Measurements from ENCODE around the gene AFAP1L2.
A peak's percentile ranks its signal among the peaks of the same experiment; 100 is the strongest.

Gene AFAP1L2

GRCh38 chr10:114288424-114289095 is 115.7 kb downstream of the AFAP1L2 start:
- no peak for DNase-seq (ENCODE audit: low spot score)

DNA sequence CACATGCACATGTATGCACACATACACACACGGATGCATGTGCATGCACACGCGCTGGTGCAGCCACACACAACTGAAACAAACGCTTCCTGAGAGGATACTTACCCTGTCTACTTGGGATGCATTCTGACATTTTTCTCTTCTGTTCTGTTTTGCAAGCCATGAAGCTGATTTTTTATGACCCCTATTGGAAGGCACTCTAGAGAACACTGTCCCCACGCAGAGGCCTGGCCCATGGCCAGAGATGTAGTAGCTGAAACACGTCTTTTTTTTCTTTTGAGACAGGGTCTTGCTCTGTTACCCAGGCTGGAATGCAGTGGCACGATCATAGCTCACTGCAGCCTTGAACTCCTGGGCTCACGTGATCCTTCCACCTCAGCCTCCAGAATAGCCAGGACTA is 117.4 kb downstream of the AFAP1L2 start:
- DNase-seq (ENCODE audit: low spot score) = no peak

DNA sequence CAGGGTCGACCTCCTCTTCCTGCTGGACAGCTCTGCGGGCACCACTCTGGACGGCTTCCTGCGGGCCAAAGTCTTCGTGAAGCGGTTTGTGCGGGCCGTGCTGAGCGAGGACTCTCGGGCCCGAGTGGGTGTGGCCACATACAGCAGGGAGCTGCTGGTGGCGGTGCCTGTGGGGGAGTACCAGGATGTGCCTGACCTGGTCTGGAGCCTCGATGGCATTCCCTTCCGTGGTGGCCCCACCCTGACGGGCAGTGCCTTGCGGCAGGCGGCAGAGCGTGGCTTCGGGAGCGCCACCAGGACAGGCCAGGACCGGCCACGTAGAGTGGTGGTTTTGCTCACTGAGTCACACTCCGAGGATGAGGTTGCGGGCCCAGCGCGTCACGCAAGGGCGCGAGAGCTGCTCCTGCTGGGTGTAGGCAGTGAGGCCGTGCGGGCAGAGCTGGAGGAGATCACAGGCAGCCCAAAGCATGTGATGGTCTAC is 118.3 kb downstream of the AFAP1L2 start:
- DNase-seq (ENCODE audit: low spot score) = no peak

DNA sequence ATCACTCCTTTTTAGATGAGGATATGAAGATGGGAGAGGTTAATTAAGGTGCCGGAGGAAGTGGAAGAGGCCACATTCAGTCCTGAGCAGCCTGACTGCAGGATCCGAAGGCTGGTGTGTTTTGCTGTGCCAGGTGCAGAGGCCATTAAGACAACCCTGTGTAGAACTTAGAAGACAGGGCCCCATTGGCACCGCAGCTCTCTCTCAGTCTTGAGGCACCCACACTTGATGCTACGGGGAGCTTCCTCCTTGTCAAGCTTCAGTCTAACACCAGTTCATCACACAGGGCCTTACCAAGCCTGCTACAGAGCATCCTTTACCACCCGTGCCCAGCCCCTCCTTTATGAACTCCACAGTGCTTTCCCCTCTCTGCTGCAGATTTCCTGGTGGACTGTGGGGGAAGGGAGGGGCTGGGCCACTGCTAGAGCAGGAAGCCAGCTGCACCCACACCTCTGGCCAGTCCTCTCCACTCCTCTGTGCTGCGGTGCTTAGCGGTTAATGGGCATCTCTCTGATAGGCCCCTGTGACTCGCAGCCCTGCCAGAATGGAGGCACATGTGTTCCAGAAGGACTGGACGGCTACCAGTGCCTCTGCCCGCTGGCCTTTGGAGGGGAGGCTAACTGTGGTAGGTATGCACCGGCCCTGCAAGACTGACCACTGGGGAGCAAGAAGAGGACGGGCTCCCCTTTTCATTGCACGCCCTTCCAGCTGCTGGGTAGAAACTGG is 119.8 kb downstream of the AFAP1L2 start:
- DNase-seq (ENCODE audit: low spot score) = no peak

- no peak for DNase-seq (ENCODE audit: low spot score)
These were observed 120.6 kb downstream of the AFAP1L2 start for GRCh38 chr10:114283535-114284234.

- no peak for DNase-seq (ENCODE audit: low spot score)
These were observed 121.2 kb downstream of the AFAP1L2 start for GRCh38 chr10:114283091-114283490.

DNA sequence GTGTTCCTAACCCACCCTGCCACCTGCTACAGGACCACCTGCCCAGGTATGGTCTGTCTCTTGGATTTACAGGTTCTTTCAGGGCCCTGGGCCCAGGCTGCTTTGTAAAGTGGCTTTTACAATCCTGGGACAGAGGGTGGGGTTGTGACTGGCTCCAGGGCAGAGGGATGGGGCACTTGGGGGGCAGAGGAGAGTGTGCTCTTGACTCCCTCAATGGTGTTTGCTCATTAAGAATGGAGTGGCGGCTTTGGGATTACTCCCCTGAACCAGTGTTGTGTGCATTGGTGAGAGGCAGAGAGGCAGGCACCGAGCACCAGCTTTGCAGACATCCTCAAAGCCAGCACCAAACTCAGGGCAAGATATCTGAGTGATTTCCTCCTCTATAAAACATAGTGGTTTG is 121.8 kb downstream of the AFAP1L2 start:
- no peak for DNase-seq (ENCODE audit: low spot score)

GRCh38 chr10:114281461-114281860 is 122.8 kb downstream of the AFAP1L2 start:
- DNase-seq (ENCODE audit: low spot score) = no peak

- DNase-seq (ENCODE audit: low spot score) = no peak
These were observed 123.3 kb downstream of the AFAP1L2 start for GRCh38 chr10:114281006-114281405.

GRCh38 chr10:114279901-114280644 is 124.2 kb downstream of the AFAP1L2 start:
- DNase-seq (ENCODE audit: low spot score) = no peak

- DNase-seq (ENCODE audit: low spot score) = no peak
These were observed 125.0 kb downstream of the AFAP1L2 start for GRCh38 chr10:114279289-114279688.

GRCh38 chr10:114278884-114279191 is 125.5 kb downstream of the AFAP1L2 start:
- DNase-seq (ENCODE audit: low spot score) = no peak

DNA sequence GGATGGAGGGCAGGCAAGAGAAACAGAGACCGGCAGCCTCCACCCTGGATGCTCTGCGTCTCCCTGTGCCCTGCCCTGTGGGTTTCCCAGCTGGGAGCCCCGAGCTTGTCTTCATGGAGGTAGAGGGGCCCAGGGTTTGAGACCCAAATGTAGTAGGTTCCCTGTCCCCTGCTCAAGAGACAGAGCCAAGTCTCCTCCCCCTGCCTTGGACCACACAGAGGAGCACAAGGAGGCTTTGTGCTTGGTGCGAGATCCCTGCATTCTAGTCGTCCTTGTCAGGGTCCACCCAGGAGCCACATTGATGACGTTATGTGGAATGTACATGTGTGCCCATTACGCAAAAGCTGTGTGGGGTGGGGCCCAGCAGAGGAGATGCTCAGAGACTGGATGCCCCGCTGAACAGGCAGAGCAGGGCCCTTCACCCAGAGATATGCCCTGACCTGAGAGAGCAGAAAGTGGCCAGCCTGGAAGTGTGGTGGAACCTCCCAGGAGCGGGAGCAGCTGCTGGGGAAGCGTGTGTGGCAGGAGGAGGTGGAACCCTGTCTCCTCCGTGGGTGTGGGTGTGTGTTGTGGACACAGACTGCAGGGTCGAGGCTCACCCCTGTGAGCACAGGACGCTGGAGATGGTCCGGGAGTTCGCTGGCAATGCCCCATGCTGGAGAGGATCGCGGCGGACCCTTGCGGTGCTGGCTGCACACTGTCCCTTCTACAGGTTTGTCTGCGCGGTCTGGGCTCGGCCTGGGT is 126.0 kb downstream of the AFAP1L2 start:
- DNase-seq (ENCODE audit: low spot score) = no peak

DNA sequence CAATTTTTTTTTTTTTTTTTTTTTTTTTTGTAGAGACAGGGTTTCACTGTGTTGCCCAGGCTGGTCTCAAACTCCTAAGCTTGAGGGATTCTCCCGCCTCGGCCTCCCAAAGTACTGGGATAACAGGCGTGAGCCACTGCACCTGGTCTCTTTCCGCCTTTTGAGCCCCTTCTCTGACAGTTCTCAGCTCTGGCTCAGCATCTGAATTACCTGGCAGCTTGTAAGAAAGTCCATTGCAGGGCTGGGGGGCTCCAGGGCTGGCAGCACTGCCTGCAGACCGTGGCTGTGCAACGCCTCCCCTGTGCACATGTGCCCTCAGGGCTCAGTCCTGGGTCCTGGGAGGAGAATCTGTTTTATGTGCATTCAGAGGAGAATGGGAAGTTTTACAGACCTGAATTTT is 127.6 kb downstream of the AFAP1L2 start:
- DNase-seq (ENCODE audit: low spot score) = no peak

GRCh38 chr10:114276066-114276465 is 128.2 kb downstream of the AFAP1L2 start:
- DNase-seq (ENCODE audit: low spot score) = no peak

- no peak for DNase-seq (ENCODE audit: low spot score)
These were observed 129.5 kb downstream of the AFAP1L2 start for GRCh38 chr10:114274616-114275453.

- DNase-seq (ENCODE audit: low spot score) = no peak
These were observed 130.4 kb downstream of the AFAP1L2 start for GRCh38 chr10:114273910-114274309.

DNA sequence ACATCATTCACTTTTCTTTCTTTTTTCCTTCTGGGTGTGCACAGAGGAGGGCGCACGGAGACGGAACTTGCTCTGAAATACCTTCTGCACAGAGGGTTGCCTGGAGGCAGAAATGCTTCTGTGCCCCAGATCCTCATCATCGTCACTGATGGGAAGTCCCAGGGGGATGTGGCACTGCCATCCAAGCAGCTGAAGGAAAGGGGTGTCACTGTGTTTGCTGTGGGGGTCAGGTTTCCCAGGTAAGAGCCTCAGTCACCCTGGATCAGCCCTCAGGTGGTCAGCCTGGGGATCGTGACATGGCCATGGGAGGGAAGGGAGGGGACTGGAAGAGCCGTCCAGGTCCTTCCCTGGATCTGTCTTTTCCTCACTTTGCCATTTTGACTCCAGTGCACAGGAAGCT is 131.6 kb downstream of the AFAP1L2 start:
- DNase-seq (ENCODE audit: low spot score) = no peak

DNA sequence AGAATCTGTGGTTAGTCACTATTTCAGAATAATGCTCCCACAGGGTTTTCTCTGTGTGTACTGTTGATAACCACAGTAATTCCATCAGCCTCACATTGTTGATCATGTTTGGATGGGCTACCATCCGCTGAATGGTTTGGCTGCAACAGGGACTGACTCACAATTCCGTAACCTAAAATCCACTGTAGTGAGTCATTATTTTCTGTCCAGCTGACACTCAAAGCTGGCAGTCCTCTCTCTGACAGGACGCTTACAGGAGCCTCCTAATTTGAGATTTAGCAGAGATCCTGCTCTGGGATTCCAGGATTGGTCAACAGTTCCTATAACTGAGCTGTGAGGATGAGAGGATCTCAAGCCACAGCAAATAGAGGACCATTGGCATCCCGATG is 132.5 kb downstream of the AFAP1L2 start:
- DNase-seq (ENCODE audit: low spot score) = peak; percentile 51

GRCh38 chr10:114271075-114271778 is 133.1 kb downstream of the AFAP1L2 start:
- peak; percentile 69 for DNase-seq (ENCODE audit: low spot score)
